GM18499 (cell line): ENCODE results near the gene RAD18.

Source experiments
- ATAC-seq: cut with Tn5 transposase; IDR thresholded peaks from one replicate; pipeline ENCODE4 v1.9.1; 2021; ENCODE audit warnings: moderate number of reproducible peaks; ENCODE audit not compliant: insufficient read depth, unreplicated experiment

The RAD18 gene

GRCh38 chr3:8987226-8987625 lies 24.0 kb upstream of the RAD18 start:
- ATAC-seq = no peak

- no peak for ATAC-seq
Measured at GRCh38 chr3:8986741-8987140, 23.5 kb upstream of the RAD18 start.

- no peak for ATAC-seq
Measured at GRCh38 chr3:8985876-8986275, 22.6 kb upstream of the RAD18 start.

- ATAC-seq = no peak
Measured at GRCh38 chr3:8985411-8985831, 22.1 kb upstream of the RAD18 start.

- ATAC-seq = no peak
Measured at GRCh38 chr3:8984526-8984925, 21.3 kb upstream of the RAD18 start.

- no peak for ATAC-seq
Measured at GRCh38 chr3:8984081-8984480, 20.8 kb upstream of the RAD18 start.

- no peak for ATAC-seq
Measured at GRCh38 chr3:8983591-8983990, 20.3 kb upstream of the RAD18 start.

- no peak for ATAC-seq
Measured at GRCh38 chr3:8983026-8983425, 19.8 kb upstream of the RAD18 start.

- no peak for ATAC-seq
Measured at GRCh38 chr3:8982509-8982908, 19.2 kb upstream of the RAD18 start.

- ATAC-seq = no peak
Measured at GRCh38 chr3:8981700-8982099, 18.4 kb upstream of the RAD18 start.

- no peak for ATAC-seq
Measured at GRCh38 chr3:8981296-8981695, 18.0 kb upstream of the RAD18 start.

GRCh38 chr3:8980756-8981257 lies 17.5 kb upstream of the RAD18 start:
- no peak for ATAC-seq

- no peak for ATAC-seq
Measured at GRCh38 chr3:8979262-8979661, 16.0 kb upstream of the RAD18 start.

- ATAC-seq = no peak
Measured at GRCh38 chr3:8978551-8978950, 15.3 kb upstream of the RAD18 start.

- no peak for ATAC-seq
Measured at GRCh38 chr3:8976540-8977182, 13.4 kb upstream of the RAD18 start.

GRCh38 chr3:8975081-8976020 lies 12.1 kb upstream of the RAD18 start:
- ATAC-seq = no peak

- ATAC-seq = no peak
Measured at GRCh38 chr3:8974458-8974857, 11.2 kb upstream of the RAD18 start.

- ATAC-seq = no peak
Measured at GRCh38 chr3:8972639-8973038, 9.4 kb upstream of the RAD18 start.

GRCh38 chr3:8970971-8971589 lies 7.8 kb upstream of the RAD18 start:
- no peak for ATAC-seq

GRCh38 chr3:8969241-8969640 lies 6.0 kb upstream of the RAD18 start:
- no peak for ATAC-seq

GRCh38 chr3:8968375-8968882 lies 5.2 kb upstream of the RAD18 start:
- no peak for ATAC-seq
